B cell (primary cell): Measurements from ENCODE around the gene DNAJB12. TPM values are rescaled to one million over a fixed set of nuclear protein-coding genes. Genes with fewer than 3 reads are reported as not detected.

Source experiments
- ATAC-seq: fragments of 200-7000 bp; cut with Tn5 transposase; one replicate; pipeline ENCODE4 v1.10.0; 2021; ENCODE audit warnings: low read depth, mild to moderate bottlenecking, moderate number of reproducible peaks, moderate library complexity
- CTCF ChIA-PET: fragments of 350-600 bp; sonication (Branson Sonifier 250); formaldehyde crosslinking; loops from one replicate; lab custom pipeline; 2021; ENCODE audit warnings: antibody characterized with exemption, inconsistent platforms; lab: Charles Lee
- POLR2A ChIA-PET: fragments of 350-600 bp; sonication (Branson Sonifier 250); formaldehyde crosslinking; loops from one replicate; lab custom pipeline; 2021; ENCODE audit warnings: antibody characterized with exemption; lab: Charles Lee
- DNase-seq: peaks from one replicate; pipeline ENCODE4 v3.0.0; 2013
- H2AFZ ChIP-seq: 2 replicates; pipeline ENCODE4 v1.6.1; 2012; ENCODE audit warnings: mild to moderate bottlenecking, low read depth, low read length; ENCODE audit not compliant: insufficient read depth, poor library complexity, severe bottlenecking
- H3K27ac ChIP-seq, 2 donors: 1 replicate in 1 of 2; 2 replicates in 1 of 2; pipeline ENCODE4 v1.5.1; 2012 to 2013; ENCODE audit warnings: low read length in 2 of 2, mild to moderate bottlenecking in 2 of 2, moderate library complexity in 1 of 2
- H3K27me3 ChIP-seq, 4 experiments: fragments of 200-600 bp in 1 of 4; sonication (generic) in 1 of 4; replicated peaks in 1 of 4; 1 replicate in 2 of 4; 2 replicates in 2 of 4; pipeline versions ENCODE4 v1.6.1 to v1.7.0; 2013 to 2016; ENCODE audit warnings: low read length in 3 of 4, mild to moderate bottlenecking in 2 of 4, mixed read lengths in 1 of 4, moderate library complexity in 1 of 4; ENCODE audit not compliant: insufficient read depth in 4 of 4, control insufficient read depth in 3 of 4; ENCODE audit errors: control extremely low read depth in 1 of 4
- H3K36me3 ChIP-seq, 2 experiments: replicated peaks in 1 of 2; 1 replicate in 1 of 2; 2 replicates in 1 of 2; pipeline versions ENCODE4 v1.6.1 to v1.7.1; 2013; ENCODE audit warnings: low read length in 1 of 2; ENCODE audit not compliant: insufficient read depth in 2 of 2, control insufficient read depth in 1 of 2; ENCODE audit errors: control extremely low read depth in 1 of 2, extremely low read depth in 1 of 2
- H3K4me1 ChIP-seq, 2 donors: fragments of 200-600 bp in 1 of 2; sonication (generic) in 1 of 2; 1 replicate in 1 of 2; 2 replicates in 1 of 2; pipeline versions ENCODE4 v1.5.1 to v1.6.1; 2013 to 2017; ENCODE audit warnings: low read length in 2 of 2; ENCODE audit not compliant: control insufficient read depth in 2 of 2, insufficient read depth in 2 of 2
- H3K4me2 ChIP-seq: replicated peaks from 2 replicates; pipeline ENCODE3; 2012; ENCODE audit warnings: mild to moderate bottlenecking, low read depth, low read length; ENCODE audit not compliant: poor library complexity, severe bottlenecking
- H3K4me3 ChIP-seq, 5 experiments: fragments of 200-600 bp in 1 of 5; sonication (generic) in 1 of 5; 1 replicate in 3 of 5; 2 replicates in 2 of 5; pipeline versions ENCODE4 v1.5.1 to v1.7.0; 2011 to 2016; ENCODE audit warnings: low read length in 4 of 5, mild to moderate bottlenecking in 4 of 5, low read depth in 2 of 5, control low read depth in 1 of 5, moderate library complexity in 1 of 5; ENCODE audit not compliant: insufficient read depth in 1 of 5; ENCODE audit errors: control extremely low read depth in 1 of 5, extremely low read depth in 1 of 5
- H3K79me2 ChIP-seq: fragments of 200-600 bp; sonication (generic); one replicate; pipeline ENCODE4 v1.6.0; 2016; ENCODE audit warnings: low read length; ENCODE audit not compliant: control insufficient read depth, insufficient read depth
- H3K9ac ChIP-seq: fragments of 200-600 bp; sonication (generic); 2 replicates; pipeline ENCODE4 v1.6.1; 2017; ENCODE audit warnings: mild to moderate bottlenecking, low read length, moderate library complexity
- H3K9me3 ChIP-seq, 3 donors: one replicate each; pipeline versions ENCODE4 v1.6.1 to v1.7.1; 2013; ENCODE audit warnings: low read length in 2 of 3; ENCODE audit not compliant: control insufficient read depth in 2 of 3, insufficient read depth in 1 of 3; ENCODE audit errors: control extremely low read depth in 1 of 3
- H4K20me1 ChIP-seq: 2 replicates; pipeline ENCODE4 v1.6.0; 2012; ENCODE audit warnings: mild to moderate bottlenecking, low read length; ENCODE audit not compliant: insufficient read depth, control insufficient read depth, poor library complexity, severe bottlenecking
- H3K27ac Mint-ChIP-seq: one replicate; pipeline ENCODE4 v1.8.0; 2021; ENCODE audit warnings: mixed read lengths
- H3K27me3 Mint-ChIP-seq: one replicate; pipeline ENCODE4 v1.8.0; 2021; ENCODE audit warnings: mixed read lengths
- H3K4me1 Mint-ChIP-seq: one replicate; pipeline ENCODE4 v1.8.0; 2021; ENCODE audit warnings: mixed read lengths
- H3K4me3 Mint-ChIP-seq: one replicate; pipeline ENCODE4 v1.8.0; 2021; ENCODE audit warnings: mixed read lengths
- H3K9me3 Mint-ChIP-seq: one replicate; pipeline ENCODE4 v1.8.0; 2022; ENCODE audit warnings: mixed read lengths; ENCODE audit not compliant: insufficient read depth
- CTCF ChIP-seq: fragments of 200-600 bp; IDR thresholded peaks from one replicate; pipeline ENCODE4 v1.8.0; 2022; ENCODE audit warnings: antibody characterized with exemption, mild to moderate bottlenecking
- EZH2 ChIP-seq: IDR thresholded peaks from 2 replicates; pipeline ENCODE4 v1.6.1; 2012; ENCODE audit warnings: borderline replicate concordance, low read depth, mild to moderate bottlenecking, moderate library complexity, low read length; ENCODE audit not compliant: insufficient read depth, poor library complexity, severe bottlenecking
- WGBS: methylation state at CpG from one replicate; pipeline ENCODE4 v1.1.5; 2013; ENCODE audit warnings: missing lambda C conversion rate; ENCODE audit not compliant: insufficient coverage; 5-methylcytosine and 5-hydroxymethylcytosine counted together
- intact Hi-C: fragments of 100-400 bp; cut with micrococcal nuclease; formaldehyde crosslinking; loops from one replicate; pipeline ENCODE4 v1.10.0; 2022
- polyA plus RNA-seq: library from polyadenylated mRNA; depleted of rRNA; stranded (reverse); fragments of >200 nt; gene quantifications from 2 replicates; pipeline ENCODE4 v1.2.3, GENCODE V29; 2012
- small RNA-seq: library from RNA; depleted of rRNA; stranded (forward); fragments of <200 nt; gene quantifications from one replicate; pipeline ENCODE3, GENCODE V24; 2012; ENCODE audit warnings: low replicate concordance, low read depth; ENCODE audit not compliant: insufficient read length
- total RNA-seq, 2 donors: library from RNA; stranded (reverse); fragments of 120-200 nt in 1 of 2; gene quantifications; 1 replicate in 1 of 2; 2 replicates in 1 of 2; pipeline versions ENCODE4 v1.2.3 to v1.2.4, GENCODE V29; 2013 to 2022

DNAJB12 gene
- total and polyA plus RNA-seq, 2 donors (not counting 1 experiment from before 2014, with no cell fraction given) = 16.1 to 42.3 TPM

- Histone ChIP-seq H3K9me3 (peaks cover 0 to 10% (median 3%) of the 10 kb centered on the region in 3 donors), H3K27ac (no peak overlapping the region), H3K4me2 (no peak overlapping the region), H2AFZ (no peak overlapping the region), H3K4me3 (no peak overlapping the region), H3K4me1 (peaks cover 23 to 27% of the 10 kb centered on the region in 2 donors), H3K9ac (no peak overlapping the region), H3K79me2 (no peaks in the 10 kb centered on the region), H3K27me3 (no peaks in the 10 kb centered on the region), H3K36me3 (no peaks in the 10 kb centered on the region), H4K20me1 (no peaks in the 10 kb centered on the region)
- intact Hi-C loops = no loop called here
- Mint-ChIP-seq H3K27me3 (no peaks in the 10 kb centered on the region), H3K4me3 (peak overlapping the region; percentile 1), H3K9me3 (no peaks in the 10 kb centered on the region), H3K4me1 (peaks cover 34% of the 10 kb centered on the region), H3K27ac (no peak overlapping the region)
- no peak for TF ChIP-seq CTCF
- TF ChIP-seq EZH2 = no peak
- DNase-seq (no peak), ATAC-seq (no peak)
- POLR2A ChIA-PET = interaction anchor here (0.6 to 0.9 kb wide), 3 partner anchors 10 to 171 kb away, joined by 3 to 12 read pairs (median 9); no protein-coding TSS in a partner anchor
- CTCF ChIA-PET = interaction anchor here (0.7 to 2.4 kb wide), 6 partner anchors 8 to 54 kb away, joined by 3 to 7 read pairs (median 4); no protein-coding TSS in a partner anchor
- WGBS = 80% methylated on average over 2 of the region's 3 CpGs
Measured at GRCh38 chr10:72283131-72283530, 71.6 kb downstream of the DNAJB12 start.

Small RNA genes lying within 50 kb of the gene (small RNA-seq; reads per million reads assigned to genes)
- gene RNU6-805P = not detected

Other genes starting within 250 kb of the DNAJB12 start
- 128 and 132 TPM in 2 replicates for gene ANAPC16, start 138.9 kb downstream of the DNAJB12 start, total RNA-seq
- gene ANAPC16, start 138.9 kb downstream of the DNAJB12 start, polyA plus RNA-seq = 104 and 117 TPM in 2 replicates
- gene ASCC1, start 138.6 kb downstream of the DNAJB12 start, total RNA-seq = 28.1 and 31.3 TPM in 2 replicates
- 17.9 and 20.2 TPM in 2 replicates for gene ASCC1, start 138.6 kb downstream of the DNAJB12 start, polyA plus RNA-seq
- gene DDIT4, start 81.0 kb downstream of the DNAJB12 start, total RNA-seq = 103 and 110 TPM in 2 replicates
- 94.8 and 102 TPM in 2 replicates for gene DDIT4, start 81.0 kb downstream of the DNAJB12 start, polyA plus RNA-seq